Measurements from ENCODE around the gene RASSF1. TPM values are rescaled to one million over a fixed set of nuclear protein-coding genes. Genes with fewer than 3 reads are reported as not detected.

Gene RASSF1
- total and polyA plus RNA-seq, 2 of the 13 experiments (the other 11 are each of a cell fraction or from before 2014, with no cell fraction given), result 10.2 to 27.5 TPM

GRCh38 chr3:50292159-50293078 lies 48.2 kb downstream of the RASSF1 start, which contains the start of gene IFRD2 (continued):
- TF ChIP-seq DPF2 (CRISPR knock-in tag; IDR thresholded peaks at IDR 0.05; ENCODE audit: borderline replicate concordance, low read depth), result no peak
- TF ChIP-seq SAFB2 (CRISPR knock-in tag; IDR thresholded peaks at IDR 0.05; ENCODE audit: borderline replicate concordance, low read depth), result peak; percentile 61; the same call in 1 of the 2 replicates
- no peak for TF ChIP-seq SNRNP70 (IDR thresholded peaks at IDR 0.05; ENCODE audit: low read depth, low read length)
- TF ChIP-seq ZNF160 (CRISPR knock-in tag; IDR thresholded peaks at IDR 0.05), result no peak
- TF ChIP-seq ZMYM3 (CRISPR knock-in tag; IDR thresholded peaks at IDR 0.05), result no peak; the same call in 1 of the 2 replicates
- no peak for TF ChIP-seq ZFP36L1 (CRISPR knock-in tag; IDR thresholded peaks at IDR 0.05)
- 0 out of 2 replicates have a peak, but pooled peaks have one; percentile 65 for TF ChIP-seq PCBP1 (IDR thresholded peaks at IDR 0.05; ENCODE audit: borderline replicate concordance, low read depth, low read length)
- 0 out of 4 replicates have a peak, but pooled peaks of 1 of the 2 experiments have one; percentile 64 for TF ChIP-seq KLF16 (CRISPR knock-in tag; IDR thresholded peaks at IDR 0.05)
- no peak for TF ChIP-seq ARHGAP35 (CRISPR knock-in tag; IDR thresholded peaks at IDR 0.05; ENCODE audit: borderline replicate concordance)
- TF ChIP-seq MXD3 (CRISPR knock-in tag; IDR thresholded peaks at IDR 0.05), result peak; percentile 84
- TF ChIP-seq SCMH1 (CRISPR knock-in tag; IDR thresholded peaks at IDR 0.05; ENCODE audit: borderline replicate concordance), result no peak
- peak; percentile 66; the same call in 1 of the 2 replicates for TF ChIP-seq HDAC2 (CRISPR knock-in tag; IDR thresholded peaks at IDR 0.05)
- peak; percentile 53 for TF ChIP-seq POGZ (CRISPR knock-in tag; IDR thresholded peaks at IDR 0.05)
- TF ChIP-seq ZNF777 (CRISPR knock-in tag; IDR thresholded peaks at IDR 0.05), result no peak
- no peak for TF ChIP-seq MLLT10 (CRISPR knock-in tag; IDR thresholded peaks at IDR 0.05)
- TF ChIP-seq PHF20 (CRISPR knock-in tag; IDR thresholded peaks at IDR 0.05), result peak; percentile 77
- 0 out of 2 replicates have a peak, but pooled peaks have one; percentile 10 for TF ChIP-seq KLF6 (CRISPR knock-in tag; IDR thresholded peaks at IDR 0.05)
- no peak for TF ChIP-seq KLF15 (CRISPR knock-in tag; IDR thresholded peaks at IDR 0.05; ENCODE audit: borderline replicate concordance)
- TF ChIP-seq, protein P1, sequence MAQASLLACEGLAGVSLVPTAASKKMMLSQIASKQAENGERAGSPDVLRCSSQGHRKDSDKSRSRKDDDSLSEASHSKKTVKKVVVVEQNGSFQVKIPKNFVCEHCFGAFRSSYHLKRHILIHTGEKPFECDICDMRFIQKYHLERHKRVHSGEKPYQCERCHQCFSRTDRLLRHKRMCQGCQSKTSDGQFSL (CRISPR knock-in tag; IDR thresholded peaks at IDR 0.05), result no peak
- TF ChIP-seq TCF7 (IDR thresholded peaks at IDR 0.05; ENCODE audit: low read depth), result no peak
- TF ChIP-seq, protein P2, sequence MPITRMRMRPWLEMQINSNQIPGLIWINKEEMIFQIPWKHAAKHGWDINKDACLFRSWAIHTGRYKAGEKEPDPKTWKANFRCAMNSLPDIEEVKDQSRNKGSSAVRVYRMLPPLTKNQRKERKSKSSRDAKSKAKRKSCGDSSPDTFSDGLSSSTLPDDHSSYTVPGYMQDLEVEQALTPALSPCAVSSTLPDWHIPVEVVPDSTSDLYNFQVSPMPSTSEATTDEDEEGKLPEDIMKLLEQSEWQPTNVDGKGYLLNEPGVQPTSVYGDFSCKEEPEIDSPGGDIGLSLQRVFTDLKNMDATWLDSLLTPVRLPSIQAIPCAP (CRISPR knock-in tag; IDR thresholded peaks at IDR 0.05; ENCODE audit: low read depth), result no peak
- TF ChIP-seq DMAP1 (CRISPR knock-in tag; IDR thresholded peaks at IDR 0.05), result peak; percentile 80; the same call in 1 of the 2 replicates
- TF ChIP-seq ZFAT (CRISPR knock-in tag; conservative IDR thresholded peaks at IDR 0.05), result no peak
- TF ChIP-seq GABPB1 (CRISPR knock-in tag; IDR thresholded peaks at IDR 0.05), result peak; percentile 94
- TF ChIP-seq HNF1B (CRISPR knock-in tag; IDR thresholded peaks at IDR 0.05), result peak; percentile 97
- TF ChIP-seq ZNF230 (CRISPR knock-in tag; IDR thresholded peaks at IDR 0.05), result no peak
- peak; percentile 95 for TF ChIP-seq SP4 (CRISPR knock-in tag; IDR thresholded peaks at IDR 0.05)
